ENCODE data around the gene TTC7B. TPM values are rescaled to one million over a fixed set of nuclear protein-coding genes. Genes with fewer than 3 reads are reported as not detected.

TTC7B gene
- total RNA-seq, 1 experiment from 2014 or later: 70.6 TPM

DNA sequence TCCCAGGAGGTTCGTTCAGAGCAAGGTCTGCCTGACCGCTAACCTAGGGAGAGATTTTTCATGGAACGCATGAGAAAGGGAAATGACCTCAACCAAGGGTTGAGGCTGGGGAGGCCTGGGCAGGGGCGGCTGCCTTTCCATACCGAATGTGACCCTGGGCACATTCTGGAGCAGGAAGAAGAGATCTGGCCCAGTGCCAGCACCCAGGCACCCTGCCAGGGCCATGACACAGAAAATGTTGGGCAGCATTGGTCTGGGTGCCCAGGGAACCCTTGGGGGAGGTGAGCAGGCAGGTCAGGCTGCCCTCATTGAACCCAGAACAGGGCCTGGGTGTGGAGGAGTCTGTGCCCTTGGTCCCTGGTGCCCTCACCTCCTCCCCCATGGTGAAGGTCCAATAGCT, 312.6 kb downstream of the TTC7B start (continued):
- TF ChIP-seq, protein P1, sequence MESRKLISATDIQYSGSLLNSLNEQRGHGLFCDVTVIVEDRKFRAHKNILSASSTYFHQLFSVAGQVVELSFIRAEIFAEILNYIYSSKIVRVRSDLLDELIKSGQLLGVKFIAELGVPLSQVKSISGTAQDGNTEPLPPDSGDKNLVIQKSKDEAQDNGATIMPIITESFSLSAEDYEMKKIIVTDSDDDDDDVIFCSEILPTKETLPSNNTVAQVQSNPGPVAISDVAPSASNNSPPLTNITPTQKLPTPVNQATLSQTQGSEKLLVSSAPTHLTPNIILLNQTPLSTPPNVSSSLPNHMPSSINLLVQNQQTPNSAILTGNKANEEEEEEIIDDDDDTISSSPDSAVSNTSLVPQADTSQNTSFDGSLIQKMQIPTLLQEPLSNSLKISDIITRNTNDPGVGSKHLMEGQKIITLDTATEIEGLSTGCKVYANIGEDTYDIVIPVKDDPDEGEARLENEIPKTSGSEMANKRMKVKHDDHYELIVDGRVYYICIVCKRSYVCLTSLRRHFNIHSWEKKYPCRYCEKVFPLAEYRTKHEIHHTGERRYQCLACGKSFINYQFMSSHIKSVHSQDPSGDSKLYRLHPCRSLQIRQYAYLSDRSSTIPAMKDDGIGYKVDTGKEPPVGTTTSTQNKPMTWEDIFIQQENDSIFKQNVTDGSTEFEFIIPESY (IDR thresholded peaks at IDR 0.05; ENCODE audit: extremely low read depth, insufficient replicate concordance, low read length): no peak

GRCh38 chr14:90502760-90503159, 313.5 kb downstream of the TTC7B start:
- H3K4me1 ChIP-seq (ENCODE audit: control insufficient read depth in 1 of 2, insufficient read depth in 2 of 2, low read length in 2 of 2): peaks cover 7 to 13% of the 10 kb centered on the region in 2 experiments; a peak in 3 of 4 replicates
- no peaks in the 10 kb centered on the region for H4K20me1 ChIP-seq (ENCODE audit: insufficient read depth)
- TF ChIP-seq JUND (IDR thresholded peaks at IDR 0.05) (no peak), ZNF274 (IDR thresholded peaks at IDR 0.05; ENCODE audit: low read depth, low read length) (no peak), CBX3 (IDR thresholded peaks at IDR 0.05; ENCODE audit: low read depth) (no peak), FOSL1 (IDR thresholded peaks at IDR 0.05; ENCODE audit: low read depth) (no peak), EZH2 (IDR thresholded peaks at IDR 0.05) (no peak), POLR2A (IDR thresholded peaks at IDR 0.05; ENCODE audit: borderline replicate concordance, extremely low read depth, insufficient read depth, insufficient read length) (no peak), CTCF (IDR thresholded peaks at IDR 0.05 in 2 of 3, conservative IDR thresholded peaks at IDR 0.05 in 1 of 3; ENCODE audit: borderline replicate concordance in 1 of 3, insufficient read depth in 1 of 3, low read depth in 2 of 3, low read length in 2 of 3) (no peak), SP1 (IDR thresholded peaks at IDR 0.05; ENCODE audit: low read depth) (no peak), POLR2AphosphoS5 (IDR thresholded peaks at IDR 0.05; ENCODE audit: low read depth, low read length) (no peak), SIN3A (IDR thresholded peaks at IDR 0.05; ENCODE audit: low read depth) (no peak), RAD21 (IDR thresholded peaks at IDR 0.05; ENCODE audit: low read depth) (no peak), TCF7L2 (IDR thresholded peaks at IDR 0.05; ENCODE audit: borderline replicate concordance, extremely low read depth, insufficient read depth, insufficient read length) (no peak)
- TF ChIP-seq, protein P1 (IDR thresholded peaks at IDR 0.05; ENCODE audit: extremely low read depth, insufficient replicate concordance, low read length): no peak
- CTCF ChIA-PET: no interaction called here
- RAD21 ChIA-PET (ENCODE audit: low non-redundant PET in 1 of 2, low total read pairs in 2 of 2, uncharacterized antibody in 2 of 2, unreplicated experiment in 2 of 2): no interaction called here
- H3K9ac ChIP-seq (ENCODE audit: low read length): no peak overlapping the region
- no peak overlapping the region for H3K27ac ChIP-seq (ENCODE audit: low read depth, low read length)
- BruUV-seq (replicated peaks): no TSS peak
- intact Hi-C loops (cut with micrococcal nuclease): no loop called here
- no peaks in the 10 kb centered on the region for H3K9me2 ChIP-seq (ENCODE audit: insufficient read depth)
- POLR2A ChIA-PET: no interaction called here
- H3K27me3 ChIP-seq (ENCODE audit: insufficient read depth, low read length): no peaks in the 10 kb centered on the region
- H3K4me3 ChIP-seq (replicated peaks in 1 of 2; ENCODE audit: low read depth in 1 of 2, low read length in 2 of 2): no peak overlapping the region
- no peak for DNase-seq (ENCODE audit: low read depth, low spot score)
- H2AFZ ChIP-seq (ENCODE audit: low read depth, low read length, poor library complexity, severe bottlenecking): no peak overlapping the region
- H3K4me2 ChIP-seq (ENCODE audit: low read length): no peak overlapping the region
- no peaks in the 10 kb centered on the region for H3K36me3 ChIP-seq (ENCODE audit: control insufficient read depth in 1 of 2, insufficient read depth in 2 of 2, low read length in 2 of 2)
- no peaks in the 10 kb centered on the region for H3K9me3 ChIP-seq (ENCODE audit: control insufficient read depth in 1 of 2, insufficient read depth in 1 of 2, low read depth in 1 of 2, low read length in 2 of 2)
- no peaks in the 10 kb centered on the region for H3K79me2 ChIP-seq (ENCODE audit: insufficient read depth, low read length)
- no peak for ATAC-seq
